Measurements from ENCODE around the gene CNN3.
A peak's percentile ranks its signal among the peaks of the same experiment; 100 is the strongest.

Gene CNN3

DNA sequence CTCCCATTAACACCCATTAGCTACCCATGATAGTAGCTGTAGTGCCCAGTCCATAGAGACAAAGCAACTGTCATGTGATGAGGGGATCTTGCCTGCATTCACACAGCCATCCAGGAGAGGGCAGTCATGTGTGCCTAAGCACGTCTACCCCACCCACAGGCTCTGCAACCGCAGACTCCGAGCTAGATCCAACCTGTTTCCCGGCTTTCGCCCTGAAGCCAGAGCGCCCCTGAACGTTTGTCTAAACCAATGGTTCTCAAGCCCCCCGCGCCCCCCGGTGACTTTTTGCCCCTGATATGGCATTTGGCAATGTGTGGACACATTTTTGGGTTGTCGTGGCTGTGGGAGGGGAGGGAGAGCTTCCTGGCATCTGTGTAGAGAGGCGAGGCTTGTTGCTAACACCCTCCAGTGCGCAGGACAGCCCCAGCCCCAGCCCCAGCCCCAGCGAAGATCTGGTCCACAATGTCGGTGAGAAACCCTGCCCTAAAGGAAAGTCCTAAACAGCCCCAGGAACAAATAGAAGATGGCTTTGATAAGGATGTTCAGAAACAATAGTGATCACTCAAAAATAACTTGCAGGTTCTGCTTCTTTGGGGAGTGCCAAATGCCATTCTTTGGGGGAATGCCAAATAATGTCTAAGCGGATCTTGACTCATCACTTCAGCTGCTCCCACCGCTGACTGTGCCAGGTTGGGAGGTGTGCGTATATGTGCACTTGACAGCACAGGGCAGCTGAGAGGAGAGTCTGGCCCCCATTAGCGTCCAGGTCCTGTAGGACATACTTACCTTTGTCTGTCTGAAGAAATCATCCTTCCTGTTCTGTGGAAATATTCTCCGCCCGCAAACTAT lies 72.2 kb downstream of the CNN3 start:
- DNase-seq (ENCODE audit: low read depth), result peak; percentile 69

DNA sequence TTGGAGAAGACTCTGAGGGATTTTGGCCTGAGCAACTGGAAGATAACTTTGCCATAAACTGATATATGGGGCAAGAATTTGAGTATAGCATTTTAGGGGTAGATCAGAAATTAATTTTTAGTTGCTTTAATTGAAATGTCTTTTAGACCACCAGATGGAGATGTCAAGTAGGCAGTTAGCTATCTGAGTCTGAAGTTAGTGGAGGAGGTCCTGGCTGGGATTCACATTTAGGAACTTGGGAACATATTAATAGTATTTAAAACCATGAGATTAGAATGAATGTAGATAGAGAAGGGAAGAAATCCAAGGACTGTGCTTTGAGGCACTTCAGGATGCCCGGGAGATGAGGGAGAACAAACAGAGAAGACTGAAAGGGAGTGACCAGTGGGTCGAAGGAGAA lies 74.1 kb downstream of the CNN3 start:
- DNase-seq (ENCODE audit: low read depth), result no peak

DNA sequence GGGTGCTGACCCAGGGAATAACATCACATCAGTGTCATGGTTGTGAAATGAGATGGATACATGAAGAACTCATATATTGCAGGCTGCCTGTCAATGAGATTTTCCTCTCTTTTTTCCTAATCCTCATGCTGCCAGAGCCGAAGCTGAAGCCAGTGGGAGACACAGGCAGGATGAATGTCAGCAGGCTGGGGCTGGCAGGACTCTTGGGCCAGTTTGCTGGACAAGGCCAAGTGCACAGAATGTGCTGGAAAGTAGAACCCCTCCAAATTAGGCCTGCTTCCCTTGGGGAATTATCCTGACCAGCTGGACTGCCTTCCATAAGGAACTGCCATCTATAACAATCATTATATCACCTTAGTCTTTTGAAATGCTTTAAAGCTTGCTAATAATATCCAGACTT lies 75.3 kb downstream of the CNN3 start:
- DNase-seq (ENCODE audit: low read depth), result no peak
